GM21723 (cell line): ENCODE results near the gene ADAM17.
A peak's percentile ranks its signal among the peaks of the same experiment; 100 is the strongest.

Experiments used
- ATAC-seq: cut with Tn5 transposase; IDR thresholded peaks from one replicate; pipeline ENCODE4 v1.9.1; 2021; ENCODE audit warnings: mild to moderate bottlenecking, moderate library complexity; ENCODE audit not compliant: unreplicated experiment

Gene ADAM17

DNA sequence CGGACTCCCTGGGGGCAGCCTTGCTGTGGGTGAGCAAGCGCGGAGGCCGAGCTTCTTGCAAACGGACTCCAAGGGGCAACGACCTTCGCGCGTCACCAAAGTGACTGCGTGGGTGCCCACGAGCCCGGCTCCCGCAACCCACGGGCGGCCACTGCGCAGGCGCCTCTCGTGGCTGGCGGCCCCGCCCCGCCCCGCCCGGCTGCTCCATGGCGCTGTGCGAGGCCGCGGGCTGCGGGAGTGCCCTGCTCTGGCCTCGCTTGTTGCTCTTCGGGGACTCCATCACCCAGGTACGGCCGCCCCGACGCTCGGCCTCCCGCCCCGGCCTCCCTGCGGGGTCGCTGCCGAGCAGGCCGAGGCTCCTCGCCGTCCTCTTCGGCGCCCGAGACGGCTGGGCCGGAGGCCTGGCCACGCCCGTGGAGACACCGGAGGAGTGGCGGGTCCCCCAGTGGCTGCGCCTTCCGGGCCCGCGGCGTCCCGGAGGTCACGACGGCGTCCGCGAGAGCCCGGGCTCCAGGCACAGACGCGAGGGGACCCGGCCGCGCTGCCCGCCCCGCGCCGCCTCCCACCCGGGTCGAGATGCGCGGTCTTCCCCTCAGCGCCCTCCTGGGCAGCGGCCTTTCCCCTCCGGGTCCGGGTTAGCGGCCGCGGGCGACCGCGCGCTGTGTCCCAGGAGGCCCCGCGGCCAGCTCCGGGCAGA lies 81.1 kb downstream of the ADAM17 start, which contains the start of gene IAH1:
IAH1 (plus strand) TSS at position 191 of the 697 bp plus-strand sequence; CDS start at position 207, 16 bp downstream.
- peak; percentile 73 for ATAC-seq

DNA sequence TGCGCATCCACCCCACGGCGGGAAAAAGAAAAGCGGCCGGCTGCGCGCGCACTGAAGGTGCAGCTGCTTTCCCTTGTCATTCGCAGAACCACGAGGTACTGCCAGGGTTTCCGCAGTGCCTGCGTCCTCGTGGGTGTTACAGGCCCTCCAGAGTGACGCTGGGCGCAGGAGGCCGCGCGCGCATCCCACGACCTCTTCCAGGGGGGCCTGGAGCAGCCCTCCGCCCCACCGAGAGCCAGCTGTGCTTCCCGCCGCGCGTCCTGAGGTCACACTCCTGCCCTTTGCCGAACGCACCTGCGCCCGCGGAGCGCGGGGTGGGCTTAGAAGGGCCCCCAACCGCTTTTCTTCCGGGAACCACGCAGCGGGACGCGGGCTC lies 81.7 kb downstream of the ADAM17 start:
- peak; percentile 24 for ATAC-seq

DNA sequence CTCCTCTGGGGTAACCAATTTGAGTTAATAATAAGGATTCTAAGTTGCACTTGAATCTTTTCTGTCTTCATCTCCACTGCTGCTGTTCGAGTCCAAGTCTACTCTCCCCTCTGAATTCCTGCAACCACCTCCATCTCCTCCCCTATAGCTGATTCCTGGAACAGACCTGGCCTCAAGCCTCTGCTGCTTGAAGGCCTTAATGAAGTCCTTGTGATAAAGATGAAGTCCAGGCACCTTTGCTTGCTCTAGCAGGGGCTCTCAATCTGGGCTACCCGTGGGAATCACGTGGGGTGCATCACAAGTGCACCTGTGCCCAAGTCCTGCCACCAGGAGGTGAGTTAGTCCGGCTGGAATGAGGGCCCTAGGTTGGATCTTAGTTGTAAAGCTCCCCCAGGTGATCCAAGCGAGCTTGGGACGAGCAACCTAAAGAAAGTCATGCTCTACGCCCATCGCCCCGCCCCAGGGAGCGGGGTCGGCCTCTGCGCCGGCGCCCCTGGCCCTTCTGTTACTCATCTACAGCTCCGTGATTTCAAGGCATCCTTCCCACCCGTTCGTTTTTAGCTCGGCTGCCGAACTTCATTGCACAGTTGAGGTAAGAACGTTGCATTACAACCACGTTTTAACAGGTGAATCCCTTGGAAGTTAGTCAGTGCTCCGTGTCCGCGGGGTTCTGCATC lies 82.2 kb downstream of the ADAM17 start:
- no peak for ATAC-seq

DNA sequence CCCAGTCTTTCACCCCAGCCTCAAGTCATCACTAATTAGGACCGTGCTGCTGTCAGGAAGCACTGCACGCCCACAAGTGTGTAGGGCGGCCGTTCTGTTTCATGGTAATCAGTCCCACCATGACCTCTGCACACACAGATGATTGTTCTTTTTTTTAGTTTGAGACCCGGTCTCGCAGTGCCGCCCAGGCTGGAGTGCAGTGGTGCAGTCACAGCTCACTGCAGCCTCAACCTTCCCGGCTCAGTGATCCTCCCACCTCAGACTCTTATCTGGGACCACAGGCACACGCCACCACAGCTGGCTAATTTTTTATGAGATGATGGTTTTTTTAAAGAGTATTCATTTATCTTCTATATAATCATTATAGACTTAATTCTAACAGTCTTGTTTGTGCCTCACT lies 83.1 kb downstream of the ADAM17 start:
- no peak for ATAC-seq

DNA sequence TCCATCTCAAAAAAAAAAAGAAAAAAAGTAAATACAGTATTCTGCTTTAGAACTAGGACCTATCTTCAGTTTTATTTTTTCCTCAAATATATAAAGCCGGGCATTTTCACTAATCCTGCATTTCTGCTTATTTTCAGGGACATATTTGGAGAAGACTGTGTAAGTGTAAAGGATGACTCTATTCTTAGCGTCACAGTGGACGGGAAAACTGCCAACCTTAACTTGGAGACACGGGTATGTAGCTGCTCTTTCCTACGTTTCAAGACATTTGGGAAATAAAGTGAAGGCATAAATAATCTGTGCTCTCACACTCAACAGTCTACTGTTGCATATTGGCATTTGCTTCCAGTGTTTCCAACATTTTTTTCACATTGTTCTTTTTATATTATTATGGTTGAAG lies 84.4 kb downstream of the ADAM17 start:
- no peak for ATAC-seq

DNA sequence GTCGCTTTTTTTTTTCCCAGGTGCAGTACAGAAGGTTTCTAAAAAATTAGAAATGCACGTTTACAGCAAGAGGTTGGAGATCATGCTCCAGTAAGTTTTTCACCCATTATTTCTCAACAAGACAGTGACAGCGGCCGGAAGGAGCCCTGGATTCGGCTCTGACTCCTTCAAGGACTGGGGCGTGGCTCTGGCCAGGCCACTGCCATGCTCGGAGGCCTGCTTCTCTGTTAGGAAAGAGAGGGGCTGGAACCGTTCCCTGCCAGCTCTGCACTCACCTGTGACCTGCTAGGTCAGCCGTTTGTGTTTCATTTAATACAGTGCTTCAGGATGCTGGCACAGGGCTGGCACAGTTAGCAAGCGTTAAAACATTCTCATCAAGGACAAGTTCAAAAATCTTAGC lies 87.9 kb downstream of the ADAM17 start:
- ATAC-seq: no peak

DNA sequence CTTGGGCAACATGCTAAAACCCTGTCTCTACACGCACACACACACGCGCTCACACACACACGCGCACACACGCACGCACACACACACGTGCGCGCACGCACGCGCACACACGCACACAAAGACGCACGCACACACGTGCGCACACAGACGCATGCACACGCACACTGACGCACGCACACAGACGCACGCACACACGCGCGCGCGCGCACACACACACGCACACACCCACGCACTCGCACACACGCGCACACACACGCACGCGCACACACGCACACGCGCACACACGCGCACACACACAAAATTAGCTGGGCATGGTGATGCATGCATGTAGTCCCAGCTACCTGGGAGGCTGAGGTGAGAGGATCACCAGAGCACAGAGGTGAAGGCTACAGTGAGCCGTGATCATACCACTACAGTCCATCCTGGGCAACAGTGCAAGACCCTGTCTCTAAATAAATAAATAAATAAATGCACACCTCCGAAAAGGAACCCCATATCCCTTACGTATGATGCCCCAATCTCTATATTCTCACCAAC lies 89.4 kb downstream of the ADAM17 start:
- ATAC-seq: no peak

DNA sequence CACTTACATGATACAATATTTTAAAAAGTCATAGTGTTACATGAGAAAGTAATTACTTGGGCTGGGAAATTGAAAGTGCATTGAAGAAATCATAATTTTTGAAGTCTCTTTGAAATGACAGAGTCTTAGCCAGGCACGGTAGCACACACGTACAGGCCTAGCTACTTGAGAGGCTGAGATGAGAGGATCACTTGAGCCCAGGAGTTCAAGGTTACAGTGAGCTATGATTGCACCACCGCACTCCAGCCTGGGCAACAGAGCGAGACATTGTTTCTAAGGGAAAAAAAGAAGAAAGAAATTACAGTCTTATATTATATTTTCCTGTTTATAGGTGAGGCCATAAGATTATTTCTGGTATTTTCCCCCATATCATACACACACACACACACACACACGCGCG lies 90.5 kb downstream of the ADAM17 start:
- ATAC-seq: no peak

DNA sequence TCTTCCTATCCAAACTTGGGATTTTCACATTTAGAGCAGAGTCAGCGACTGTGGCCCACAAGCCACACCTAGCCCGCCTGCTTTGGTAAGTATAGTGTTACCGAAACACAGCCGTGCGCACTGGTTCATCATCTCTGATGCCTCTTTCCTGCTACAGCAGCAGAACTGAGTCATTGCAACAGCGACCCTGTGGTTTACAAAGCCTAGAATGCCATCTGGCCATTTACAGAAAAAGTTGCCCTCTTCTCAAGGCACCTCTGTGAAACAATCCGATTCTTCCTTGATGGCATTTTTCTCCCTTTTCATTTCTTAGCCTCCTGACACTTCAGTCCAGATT lies 92.0 kb downstream of the ADAM17 start:
- ATAC-seq: peak; percentile 92

DNA sequence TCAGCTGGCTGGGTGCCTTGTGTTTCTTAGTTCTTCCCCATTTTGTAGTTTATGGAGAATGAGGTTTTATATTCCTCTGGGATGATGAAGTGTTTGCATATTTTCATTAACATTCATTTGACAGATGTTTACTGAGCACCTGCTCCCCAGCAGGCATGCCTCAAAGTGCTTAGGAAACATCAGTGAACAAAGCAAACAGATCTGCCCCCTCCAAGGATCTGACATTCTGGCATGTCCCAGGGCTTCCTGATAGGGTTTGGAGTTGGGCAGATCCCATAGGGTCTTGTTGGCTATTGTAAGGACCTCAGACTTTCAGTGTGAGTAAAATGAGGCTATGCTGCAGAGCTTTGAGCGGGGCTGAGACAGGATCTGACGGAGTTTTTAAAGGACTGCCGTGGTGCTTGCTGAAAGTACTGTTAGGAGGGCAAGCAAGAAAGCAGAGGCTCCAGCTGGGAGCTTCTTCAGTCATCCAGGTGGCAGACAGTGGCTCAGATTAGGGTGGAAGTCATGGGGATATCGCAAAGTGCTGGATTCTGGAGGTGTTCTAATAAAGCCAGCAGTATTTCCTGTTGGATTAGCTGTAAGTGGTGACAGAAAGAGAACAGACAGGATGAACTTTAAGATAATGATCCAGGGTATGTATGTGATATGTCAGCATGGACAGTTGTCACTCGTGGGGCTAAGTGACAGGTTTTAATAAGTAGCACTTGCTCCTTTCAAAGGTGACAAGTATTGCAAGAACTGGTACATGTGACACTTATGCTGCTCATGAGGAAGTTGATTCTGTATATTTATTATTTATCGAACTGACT lies 92.5 kb downstream of the ADAM17 start:
- peak; percentile 9 for ATAC-seq

DNA sequence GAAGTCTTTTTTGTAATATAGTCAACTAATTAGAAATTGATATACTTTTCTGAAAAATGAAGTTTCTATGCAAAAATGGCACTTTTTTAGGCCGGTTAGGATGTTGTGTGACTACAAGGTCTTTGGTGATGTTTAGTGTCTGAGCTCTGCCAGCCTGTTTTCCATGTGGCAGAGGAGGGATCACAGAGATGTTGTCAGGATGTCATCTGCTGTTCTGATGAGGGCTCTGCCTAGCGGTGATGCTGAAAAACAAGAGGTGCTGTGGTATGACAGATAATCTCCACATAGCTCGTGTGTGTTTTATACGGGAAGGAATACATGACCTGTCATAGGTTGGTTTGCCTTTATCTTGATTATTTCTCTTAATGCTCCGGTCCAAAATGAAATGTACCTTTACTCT lies 93.3 kb downstream of the ADAM17 start:
- no peak for ATAC-seq

DNA sequence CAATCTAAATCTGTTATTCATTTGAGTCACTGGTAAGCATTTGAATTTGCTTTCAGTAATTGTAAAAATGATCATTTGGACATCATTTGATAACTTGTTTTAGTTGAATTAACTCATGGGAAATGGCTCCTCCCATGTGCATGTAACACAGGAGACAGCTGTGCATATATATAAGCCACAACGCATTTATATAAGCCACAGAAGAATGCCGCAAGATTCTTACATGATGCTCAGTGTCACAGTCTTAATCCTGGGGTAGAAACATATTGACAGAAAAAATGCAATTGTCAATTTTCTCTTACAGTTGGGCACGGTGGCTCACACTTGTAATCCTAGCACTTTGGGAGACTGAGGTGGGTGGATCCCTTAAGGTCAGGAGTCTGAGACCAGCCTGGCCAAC lies 94.6 kb downstream of the ADAM17 start:
- no peak for ATAC-seq

DNA sequence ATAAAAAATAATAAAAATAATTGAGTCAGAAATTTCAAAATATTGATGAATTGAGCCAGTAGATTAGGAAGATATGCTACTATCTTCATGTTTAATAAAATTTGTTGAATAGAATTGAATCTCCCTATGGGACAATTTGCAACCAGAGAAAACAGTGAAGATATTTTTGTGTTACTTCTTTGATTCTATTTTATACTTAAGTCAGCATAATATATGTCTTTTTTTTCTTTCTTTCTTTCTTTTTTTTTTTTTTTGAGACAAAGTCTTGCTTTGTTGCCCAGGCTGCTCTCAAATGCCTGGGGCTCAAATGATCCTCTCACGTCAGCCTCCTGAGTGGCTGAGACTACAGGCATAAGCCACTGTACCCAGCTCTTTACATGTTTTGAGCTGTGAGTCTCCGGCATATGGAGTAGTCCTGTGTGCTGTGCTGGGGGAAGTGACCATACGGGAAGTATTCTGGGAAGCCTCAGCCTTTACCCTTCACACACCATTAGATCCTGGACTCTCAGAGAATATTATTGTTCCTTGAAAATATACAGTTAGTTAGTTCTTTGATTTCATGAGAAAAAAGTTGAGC lies 95.1 kb downstream of the ADAM17 start:
- no peak for ATAC-seq

DNA sequence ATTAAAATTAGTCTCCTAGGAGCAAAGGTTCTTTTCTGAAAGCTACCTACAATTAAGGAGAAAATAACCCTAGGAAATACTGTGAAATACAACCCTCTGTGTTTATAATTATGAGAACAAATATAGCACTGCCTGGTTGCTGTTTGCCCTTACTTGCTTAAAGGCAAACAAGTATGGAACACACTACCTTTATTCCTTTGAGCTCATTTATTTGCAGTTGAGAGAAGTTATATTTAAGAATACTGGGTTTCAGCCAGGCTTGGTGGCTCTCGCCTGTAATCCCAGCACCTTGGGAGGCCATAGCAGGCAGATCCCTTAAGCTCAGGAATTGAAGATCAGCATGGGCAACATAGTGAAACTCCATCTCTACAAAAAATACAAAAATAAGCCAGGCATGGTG lies 104.4 kb downstream of the ADAM17 start:
- no peak for ATAC-seq

DNA sequence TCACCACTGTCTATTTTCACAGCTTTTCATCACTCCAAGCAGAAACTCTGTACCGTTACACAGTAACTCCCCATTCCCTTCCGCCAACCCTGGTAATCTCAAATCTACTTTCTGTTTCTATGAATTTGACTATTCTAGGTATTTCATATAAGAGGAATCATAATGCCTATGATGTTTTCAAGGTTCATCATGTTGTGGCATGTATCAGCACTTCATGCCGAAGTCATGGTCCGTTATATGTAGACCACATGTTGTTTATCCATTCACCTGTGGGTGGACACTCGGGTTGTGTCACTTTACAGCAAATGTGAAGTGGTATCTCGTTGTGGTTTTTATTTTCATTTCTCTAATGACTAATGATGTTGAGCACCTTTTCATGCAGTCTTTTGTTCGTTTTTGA lies 110.5 kb downstream of the ADAM17 start:
- no peak for ATAC-seq

DNA sequence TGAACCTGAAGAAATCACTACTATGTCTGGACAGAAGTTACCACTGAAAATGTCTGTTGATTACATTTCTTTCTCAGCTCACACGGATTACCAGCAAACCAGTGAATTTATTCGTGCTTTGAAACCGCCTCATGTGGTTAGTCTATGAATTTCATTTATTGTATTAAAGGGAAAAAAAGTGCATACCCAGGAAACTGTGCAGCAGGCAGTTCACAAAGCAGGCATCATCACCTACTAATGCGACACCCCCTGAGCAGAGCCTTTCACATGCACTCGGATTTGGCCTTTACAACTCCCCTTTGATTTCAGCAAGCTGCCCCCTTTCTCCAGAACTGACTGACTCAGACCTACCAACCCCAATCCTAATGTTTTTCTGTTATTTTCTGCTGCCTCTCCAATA lies 112.1 kb downstream of the ADAM17 start:
- ATAC-seq: no peak

DNA sequence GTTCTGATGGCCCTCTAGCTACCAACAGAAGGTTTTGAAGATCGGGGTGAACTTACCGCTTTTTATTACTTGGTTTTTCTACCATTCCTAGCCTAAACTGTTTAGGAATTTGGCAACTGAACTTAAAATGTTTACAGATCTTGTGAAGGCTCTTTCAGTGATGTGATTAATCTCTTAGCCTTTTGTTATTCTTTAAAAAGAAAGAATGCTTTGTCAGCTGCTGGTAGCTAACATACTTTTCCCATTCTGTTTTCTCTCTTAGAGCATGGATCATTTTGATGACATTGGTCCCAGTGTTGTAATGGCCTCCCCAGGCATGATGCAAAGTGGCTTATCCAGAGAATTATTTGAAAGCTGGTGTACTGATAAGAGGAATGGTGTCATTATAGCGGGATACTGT lies 114.1 kb downstream of the ADAM17 start:
- ATAC-seq: no peak

DNA sequence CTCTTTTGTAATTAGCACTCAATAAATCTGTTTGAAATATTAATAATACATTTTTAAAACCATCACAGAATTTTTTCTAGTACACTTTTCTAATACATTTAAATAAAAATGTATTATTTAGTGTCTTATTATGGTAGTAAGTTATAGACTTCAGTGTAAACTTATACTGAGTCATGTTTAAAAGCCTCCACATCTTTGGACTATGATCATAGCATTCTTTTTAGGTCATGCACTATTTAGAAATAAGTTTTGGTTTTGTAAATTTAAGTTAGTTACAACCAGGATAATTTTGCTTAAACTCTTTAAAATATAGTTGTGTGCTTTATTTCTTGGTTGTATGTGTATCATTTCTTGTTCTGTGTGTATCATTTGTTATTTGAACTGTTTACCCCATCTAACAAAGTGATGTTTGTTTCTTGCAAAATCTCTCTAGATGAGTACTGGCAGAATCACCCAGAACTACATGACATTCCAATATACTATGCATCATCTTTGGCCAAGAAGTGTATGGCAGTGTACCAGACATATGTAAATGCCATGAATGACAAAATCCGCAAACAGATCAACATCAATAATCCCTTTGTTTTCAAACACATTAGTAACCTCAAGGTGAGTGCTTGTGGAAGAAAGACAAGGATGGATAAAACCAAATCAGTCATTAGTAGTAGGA lies 115.4 kb downstream of the ADAM17 start:
- ATAC-seq: no peak

DNA sequence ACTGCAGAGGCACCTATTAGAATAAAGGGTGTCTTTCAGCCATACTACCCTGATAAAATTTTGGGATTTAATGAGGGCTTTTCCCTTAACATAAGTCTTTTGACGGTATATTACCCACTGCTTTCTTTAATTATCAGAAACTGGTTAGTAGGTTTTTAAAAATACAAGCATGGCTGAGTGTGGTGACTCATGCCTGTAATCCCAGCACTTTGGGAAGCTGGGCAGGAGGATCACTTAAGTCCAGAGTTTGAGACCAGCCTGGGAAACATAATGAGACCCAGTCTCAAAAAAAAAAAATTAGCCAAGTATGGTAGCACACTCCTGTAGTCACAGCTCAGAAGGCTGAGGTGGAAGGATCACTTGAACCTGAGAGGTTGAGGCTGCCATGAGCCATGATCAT lies 116.1 kb downstream of the ADAM17 start:
- ATAC-seq: no peak
